IMR-90 (cell line): Measurements from ENCODE around the gene SNX1. TPM values are rescaled to one million over a fixed set of nuclear protein-coding genes. Genes with fewer than 3 reads are reported as not detected.

Source experiments
- ATAC-seq: fragments of 200-7000 bp; cut with Tn5 transposase; 2 replicates; pipeline ENCODE4 v1.9.1; 2020; ENCODE audit warnings: low read depth, mild to moderate bottlenecking, moderate library complexity
- BruUV-seq: library from RNA; stranded (reverse); fragments of 400-500 nt; replicated peaks from 2 replicates; lab custom pipeline; 2021; lab: Mats Ljungman, UMichigan
- CTCF ChIA-PET: fragments of 300-600 bp; formaldehyde crosslinking; extraction: SDS; loops from one replicate; lab custom pipeline; 2021; ENCODE audit warnings: antibody characterized with exemption; lab: Yijun Ruan, JAX
- POLR2A ChIA-PET: fragments of 300-600 bp; sonication (Branson Sonifier 250); formaldehyde crosslinking; loops from one replicate; lab custom pipeline; 2022; ENCODE audit warnings: antibody characterized with exemption; ENCODE audit not compliant: unreplicated experiment; lab: Charles Lee
- DNase-seq: peaks from one replicate; pipeline ENCODE4 v3.0.0; 2013
- H2AFZ ChIP-seq: replicated peaks from 2 replicates; pipeline ENCODE3; 2013; ENCODE audit warnings: low read length, mild to moderate bottlenecking; ENCODE audit not compliant: poor library complexity
- H2AK5ac ChIP-seq: 2 replicates; pipeline ENCODE4 v1.6.1; 2013; ENCODE audit warnings: low read depth, low read length, inconsistent platforms
- H2AK9ac ChIP-seq: replicated peaks from 2 replicates; pipeline ENCODE3; 2013; ENCODE audit warnings: mild to moderate bottlenecking, low read depth, low read length, moderate library complexity; ENCODE audit not compliant: poor library complexity
- H2BK120ac ChIP-seq: 2 replicates; pipeline ENCODE4 v1.6.1; 2013; ENCODE audit warnings: low read depth, low read length, inconsistent platforms
- H2BK15ac ChIP-seq: 3 replicates; pipeline ENCODE4 v1.6.1; 2013; ENCODE audit warnings: low read depth, low read length, inconsistent platforms
- H2BK20ac ChIP-seq: 2 replicates; pipeline ENCODE4 v1.6.1; 2013; ENCODE audit warnings: low read depth, mild to moderate bottlenecking, inconsistent platforms, low read length, moderate library complexity
- H2BK5ac ChIP-seq: 2 replicates; pipeline ENCODE4 v1.6.1; 2013; ENCODE audit warnings: mild to moderate bottlenecking, low read depth, low read length, inconsistent platforms; ENCODE audit not compliant: poor library complexity, severe bottlenecking
- H3K14ac ChIP-seq: replicated peaks from 2 replicates; pipeline ENCODE4 v1.6.1; 2013; ENCODE audit warnings: low read depth, low read length, inconsistent platforms
- H3K18ac ChIP-seq: 2 replicates; pipeline ENCODE4 v1.6.1; 2013; ENCODE audit warnings: low read depth, low read length, control low read depth
- H3K23ac ChIP-seq: 2 replicates; pipeline ENCODE4 v1.6.1; 2013; ENCODE audit warnings: low read depth, low read length, inconsistent platforms
- H3K27ac ChIP-seq: 2 replicates; pipeline ENCODE4 v1.5.1; 2013; ENCODE audit warnings: mild to moderate bottlenecking, control low read depth, low read length; ENCODE audit not compliant: insufficient read depth
- H3K27me3 ChIP-seq: 2 replicates; pipeline ENCODE4 v1.6.1; 2013; ENCODE audit warnings: low read length; ENCODE audit not compliant: control insufficient read depth, insufficient read depth
- H3K36me3 ChIP-seq: 2 replicates; pipeline ENCODE4 v1.6.1; 2013; ENCODE audit warnings: low read length, mixed read lengths; ENCODE audit not compliant: control insufficient read depth, insufficient read depth
- H3K4ac ChIP-seq: 2 replicates; pipeline ENCODE4 v1.6.1; 2013; ENCODE audit warnings: low read depth, low read length, inconsistent platforms
- H3K4me1 ChIP-seq: 2 replicates; pipeline ENCODE4 v1.6.1; 2013; ENCODE audit warnings: low read length, mixed read lengths; ENCODE audit not compliant: control insufficient read depth, insufficient read depth
- H3K4me2 ChIP-seq: 2 replicates; pipeline ENCODE4 v1.6.1; 2013; ENCODE audit warnings: low read depth, mild to moderate bottlenecking, control low read depth, low read length, moderate library complexity
- H3K4me3 ChIP-seq: 2 replicates; pipeline ENCODE4 v1.5.1; 2013; ENCODE audit warnings: low read depth, mild to moderate bottlenecking, control low read depth, low read length, moderate library complexity; ENCODE audit not compliant: insufficient read depth
- H3K56ac ChIP-seq: 2 replicates; pipeline ENCODE4 v1.6.1; 2013; ENCODE audit warnings: low read length, inconsistent platforms; ENCODE audit not compliant: insufficient read depth; ENCODE audit errors: extremely low read depth
- H3K79me1 ChIP-seq, 2 experiments: 2 replicates each; pipeline ENCODE4 v1.6.1; 2013; ENCODE audit warnings: low read length in 2 of 2, inconsistent platforms in 1 of 2, low read depth in 1 of 2
- H3K9ac ChIP-seq: 2 replicates; pipeline ENCODE4 v1.6.1; 2013; ENCODE audit warnings: low read depth, low read length, control low read depth
- H3K9me1 ChIP-seq: 2 replicates; pipeline ENCODE4 v1.6.1; 2013; ENCODE audit warnings: low read length, inconsistent platforms; ENCODE audit not compliant: insufficient read depth
- H3K9me3 ChIP-seq: 2 replicates; pipeline ENCODE4 v1.6.1; 2013; ENCODE audit warnings: low read length; ENCODE audit not compliant: control insufficient read depth, insufficient read depth
- H4K20me1 ChIP-seq: 2 replicates; pipeline ENCODE4 v1.6.1; 2013; ENCODE audit warnings: low read length, inconsistent platforms; ENCODE audit not compliant: insufficient read depth
- H4K5ac ChIP-seq: 2 replicates; pipeline ENCODE4 v1.6.1; 2013; ENCODE audit warnings: mild to moderate bottlenecking, low read depth, low read length, control low read depth
- H4K8ac ChIP-seq, 2 experiments: 2 replicates each; pipeline ENCODE4 v1.6.1; 2013; ENCODE audit warnings: low read depth in 2 of 2, low read length in 2 of 2, control low read depth in 1 of 2, inconsistent platforms in 1 of 2
- H4K91ac ChIP-seq: 2 replicates; pipeline ENCODE4 v1.6.1; 2013; ENCODE audit warnings: low read depth, low read length, inconsistent platforms; ENCODE audit not compliant: insufficient read depth
- CEBPB ChIP-seq: IDR thresholded peaks from 2 replicates; pipeline ENCODE4 v1.6.1; 2012; ENCODE audit warnings: low read depth, low read length, improper control_type of control experiment
- CHD1 ChIP-seq: IDR thresholded peaks from 2 replicates; pipeline ENCODE4 v1.6.1; 2012; ENCODE audit warnings: low read depth, low read length, improper control_type of control experiment
- ELK1 ChIP-seq: fragments of 150-350 bp; IDR thresholded peaks from 2 replicates; pipeline ENCODE4 v1.6.1; 2016; ENCODE audit warnings: low read depth, mild to moderate bottlenecking, low read length, moderate library complexity, borderline replicate concordance
- MAFK ChIP-seq: IDR thresholded peaks from 2 replicates; pipeline ENCODE4 v1.6.1; 2012; ENCODE audit warnings: low read depth, low read length, improper control_type of control experiment
- MAZ ChIP-seq: IDR thresholded peaks from 2 replicates; pipeline ENCODE4 v1.6.1; 2012; ENCODE audit warnings: low read depth, mild to moderate bottlenecking, low read length, improper control_type of control experiment, moderate library complexity, borderline replicate concordance
- NFE2L2 ChIP-seq: fragments of 150-350 bp; IDR thresholded peaks from 2 replicates; pipeline ENCODE4 v1.6.1; 2016; ENCODE audit warnings: low read depth, mild to moderate bottlenecking, low read length
- POLR2A ChIP-seq: IDR thresholded peaks from 2 replicates; pipeline ENCODE4 v1.6.1; 2012; ENCODE audit warnings: mild to moderate bottlenecking, low read depth, low read length
- RAD21 ChIP-seq: IDR thresholded peaks from 2 replicates; pipeline ENCODE4 v1.6.1; 2012; ENCODE audit warnings: low read length, improper control_type of control experiment
- RCOR1 ChIP-seq: IDR thresholded peaks from 2 replicates; pipeline ENCODE4 v1.6.1; 2012; ENCODE audit warnings: mild to moderate bottlenecking, low read length, improper control_type of control experiment; ENCODE audit not compliant: insufficient replicate concordance
- RFX5 ChIP-seq: IDR thresholded peaks from 2 replicates; pipeline ENCODE4 v1.8.0; 2012; ENCODE audit warnings: low read depth, mild to moderate bottlenecking, low read length, moderate library complexity
- SMC3 ChIP-seq: fragments of 150-350 bp; IDR thresholded peaks from 2 replicates; pipeline ENCODE4 v1.6.1; 2016; ENCODE audit warnings: low read depth, mild to moderate bottlenecking, antibody characterized with exemption, low read length, moderate library complexity
- USF2 ChIP-seq: fragments of 150-350 bp; IDR thresholded peaks from 2 replicates; pipeline ENCODE4 v1.6.1; 2017; ENCODE audit warnings: mild to moderate bottlenecking, antibody characterized with exemption, low read length, low read depth
- WGBS, 2 experiments: methylation state at CpG; one replicate each; pipeline versions ENCODE4 v1.1.5 to v1.1.7; 2013; ENCODE audit warnings: missing lambda C conversion rate in 2 of 2; ENCODE audit not compliant: insufficient read length in 1 of 2; ENCODE audit errors: extremely low coverage in 2 of 2; 5-methylcytosine and 5-hydroxymethylcytosine counted together
- dilution Hi-C: fragments of 300-500 bp; cut with HindIII; formaldehyde crosslinking; loops from one replicate; pipeline ENCODE4 v1.14.3; 2018; ENCODE audit warnings: low sequenced_read_pairs; ENCODE audit not compliant: unreplicated experiment
- in situ Hi-C: fragments of 300-500 bp; cut with MboI; formaldehyde crosslinking; loops from 3 replicates; pipeline ENCODE4 v1.14.3; 2019; ENCODE audit warnings: low sequenced_read_pairs, inconsistent platforms, mixed read lengths
- intact Hi-C: fragments of 100-400 bp; cut with micrococcal nuclease; formaldehyde crosslinking; loops from 2 replicates; pipeline ENCODE4 v1.10.0; 2022
- polyA plus RNA-seq, 3 experiments: library from polyadenylated mRNA; depleted of rRNA; stranded (reverse); fragments of >200 nt; gene quantifications; 2 replicates each; pipeline ENCODE4 v1.2.3, GENCODE V29; 2012; ENCODE audit warnings: low replicate concordance in 1 of 3
- total RNA-seq: library from RNA; depleted of rRNA; stranded (reverse); fragments of >200 nt; gene quantifications from 2 replicates; pipeline ENCODE4 v1.2.3, GENCODE V29; 2012
- TF ChIP-seq, protein P1 (sequence below): conservative IDR thresholded peaks from 2 replicates; pipeline ENCODE4 v1.5.1; 2012; ENCODE audit warnings: mild to moderate bottlenecking, low read depth, low read length, improper control_type of control experiment

Gene SNX1
- total and polyA plus RNA-seq, 2 of the 4 experiments (the other 2 are of a cell fraction), result 35.3 to 72.3 TPM

DNA sequence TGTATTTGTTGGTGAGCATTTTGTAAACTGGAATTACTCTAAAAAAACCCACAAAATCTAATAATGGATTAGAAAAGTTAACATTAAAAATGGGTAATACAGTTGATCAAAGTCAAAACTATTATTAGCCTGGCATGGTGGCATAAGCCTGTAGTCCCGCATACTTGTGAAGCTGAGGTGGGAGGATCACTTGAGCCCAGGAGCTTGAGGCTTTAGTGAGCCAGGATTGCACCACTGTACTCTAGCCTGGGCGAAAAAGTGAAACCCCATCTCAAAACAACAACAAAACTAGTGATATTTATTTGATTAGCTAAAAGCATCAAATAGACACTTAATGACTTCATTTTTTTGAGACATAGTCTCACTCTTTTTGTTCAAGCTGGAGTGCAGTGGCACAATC, 3.6 kb downstream of the SNX1 start:
- POLR2A ChIA-PET, result no interaction called here

More for the DNA sequence above, 3.6 kb downstream of the SNX1 start:
- no TSS peak for BruUV-seq
- Histone ChIP-seq H2AFZ (no peak overlapping the region), H3K56ac (no peak overlapping the region), H2BK15ac (no peak overlapping the region), H2BK120ac (no peak overlapping the region), H4K20me1 (peaks cover 61% of the 10 kb centered on the region), H3K36me3 (no peaks in the 10 kb centered on the region), H3K4me2 (no peak overlapping the region), H3K18ac (no peak overlapping the region), H4K91ac (no peak overlapping the region), H3K9ac (no peak overlapping the region), H4K8ac (no peak overlapping the region), H2AK9ac (no peak overlapping the region), H2AK5ac (no peak overlapping the region), H3K14ac (no peak overlapping the region), H3K9me3 (no peaks in the 10 kb centered on the region), H3K4ac (no peak overlapping the region), H2BK20ac (no peak overlapping the region), H3K23ac (no peak overlapping the region), H3K27me3 (no peaks in the 10 kb centered on the region), H3K9me1 (0 out of 2 replicates have a peak, but pooled peaks cover 9% of the 10 kb centered on the region), H3K27ac (no peak overlapping the region), H4K5ac (no peak overlapping the region), H3K4me3 (no peak overlapping the region), H3K79me1 (peaks cover 19 to 70% of the 10 kb centered on the region in 2 experiments), H2BK5ac (no peak overlapping the region), H3K4me1 (0 out of 2 replicates have a peak, but pooled peaks cover 1% of the 10 kb centered on the region)
- in situ Hi-C loops (no loop called here), intact Hi-C loops (no loop called here), dilution Hi-C loops (no loop called here)
- no CpG with 5 or more reads among the region's 2 CpGs for WGBS, 2 experiments
- DNase-seq (no peak), ATAC-seq (no peak)
- TF ChIP-seq MAFK (no peak), SMC3 (no peak), CEBPB (no peak), USF2 (no peak), RCOR1 (no peak), POLR2A (no peak), RAD21 (no peak), ELK1 (no peak), NFE2L2 (no peak), MAZ (no peak), RFX5 (no peak), CHD1 (no peak)
- TF ChIP-seq, protein P1, sequence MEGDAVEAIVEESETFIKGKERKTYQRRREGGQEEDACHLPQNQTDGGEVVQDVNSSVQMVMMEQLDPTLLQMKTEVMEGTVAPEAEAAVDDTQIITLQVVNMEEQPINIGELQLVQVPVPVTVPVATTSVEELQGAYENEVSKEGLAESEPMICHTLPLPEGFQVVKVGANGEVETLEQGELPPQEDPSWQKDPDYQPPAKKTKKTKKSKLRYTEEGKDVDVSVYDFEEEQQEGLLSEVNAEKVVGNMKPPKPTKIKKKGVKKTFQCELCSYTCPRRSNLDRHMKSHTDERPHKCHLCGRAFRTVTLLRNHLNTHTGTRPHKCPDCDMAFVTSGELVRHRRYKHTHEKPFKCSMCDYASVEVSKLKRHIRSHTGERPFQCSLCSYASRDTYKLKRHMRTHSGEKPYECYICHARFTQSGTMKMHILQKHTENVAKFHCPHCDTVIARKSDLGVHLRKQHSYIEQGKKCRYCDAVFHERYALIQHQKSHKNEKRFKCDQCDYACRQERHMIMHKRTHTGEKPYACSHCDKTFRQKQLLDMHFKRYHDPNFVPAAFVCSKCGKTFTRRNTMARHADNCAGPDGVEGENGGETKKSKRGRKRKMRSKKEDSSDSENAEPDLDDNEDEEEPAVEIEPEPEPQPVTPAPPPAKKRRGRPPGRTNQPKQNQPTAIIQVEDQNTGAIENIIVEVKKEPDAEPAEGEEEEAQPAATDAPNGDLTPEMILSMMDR, result no peak
- CTCF ChIA-PET, result interaction anchor here (0.7 kb wide), 1 partner anchor 489 kb away, joined by 3 read pairs; no protein-coding TSS in a partner anchor
